GM21367 (cell line): ENCODE data around the gene NEDD4L.

Experiments used
- ATAC-seq: cut with Tn5 transposase; IDR thresholded peaks from one replicate; pipeline ENCODE4 v1.9.1; 2021; ENCODE audit not compliant: unreplicated experiment

NEDD4L gene

GRCh38 chr18:58338141-58338540 lies 294.1 kb downstream of the NEDD4L start:
- no peak for ATAC-seq

- no peak for ATAC-seq
Measured at GRCh38 chr18:58338961-58339592, 295.1 kb downstream of the NEDD4L start.

GRCh38 chr18:58339890-58340289 lies 295.9 kb downstream of the NEDD4L start:
- no peak for ATAC-seq

GRCh38 chr18:58341916-58342315 lies 297.9 kb downstream of the NEDD4L start:
- ATAC-seq, result no peak

GRCh38 chr18:58344080-58344670 lies 300.1 kb downstream of the NEDD4L start:
- ATAC-seq, result no peak

GRCh38 chr18:58344861-58345463 lies 300.9 kb downstream of the NEDD4L start:
- no peak for ATAC-seq

- ATAC-seq, result no peak
Measured at GRCh38 chr18:58345875-58346274, 301.8 kb downstream of the NEDD4L start.

GRCh38 chr18:58347135-58347534 lies 303.1 kb downstream of the NEDD4L start:
- no peak for ATAC-seq

GRCh38 chr18:58348517-58348916 lies 304.5 kb downstream of the NEDD4L start:
- ATAC-seq, result no peak

GRCh38 chr18:58348951-58349350 lies 304.9 kb downstream of the NEDD4L start:
- no peak for ATAC-seq

- no peak for ATAC-seq
Measured at GRCh38 chr18:58349650-58350049, 305.6 kb downstream of the NEDD4L start.

- no peak for ATAC-seq
Measured at GRCh38 chr18:58350526-58350925, 306.5 kb downstream of the NEDD4L start.

- no peak for ATAC-seq
Measured at GRCh38 chr18:58351776-58352175, 307.8 kb downstream of the NEDD4L start.

GRCh38 chr18:58353581-58353980 lies 309.6 kb downstream of the NEDD4L start:
- no peak for ATAC-seq

GRCh38 chr18:58354051-58354450 lies 310.0 kb downstream of the NEDD4L start:
- ATAC-seq, result no peak

GRCh38 chr18:58354791-58355190 lies 310.8 kb downstream of the NEDD4L start:
- ATAC-seq, result no peak

GRCh38 chr18:58355243-58355642 lies 311.2 kb downstream of the NEDD4L start:
- ATAC-seq, result no peak

- ATAC-seq, result no peak
Measured at GRCh38 chr18:58359218-58359617, 315.2 kb downstream of the NEDD4L start.

- no peak for ATAC-seq
Measured at GRCh38 chr18:58359620-58360019, 315.6 kb downstream of the NEDD4L start.

- ATAC-seq, result no peak
Measured at GRCh38 chr18:58360324-58360723, 316.3 kb downstream of the NEDD4L start.

- ATAC-seq, result no peak
Measured at GRCh38 chr18:58361212-58361611, 317.2 kb downstream of the NEDD4L start.

- ATAC-seq, result no peak
Measured at GRCh38 chr18:58362027-58362575, 318.1 kb downstream of the NEDD4L start.
